Measurements from ENCODE around the gene ZNF837.
"Not testable (repeated sequence)": the region's sequence is repeated elsewhere in the genome, so short reads cannot be mapped to it uniquely, and the experiment has no call there.

ZNF837 gene

DNA sequence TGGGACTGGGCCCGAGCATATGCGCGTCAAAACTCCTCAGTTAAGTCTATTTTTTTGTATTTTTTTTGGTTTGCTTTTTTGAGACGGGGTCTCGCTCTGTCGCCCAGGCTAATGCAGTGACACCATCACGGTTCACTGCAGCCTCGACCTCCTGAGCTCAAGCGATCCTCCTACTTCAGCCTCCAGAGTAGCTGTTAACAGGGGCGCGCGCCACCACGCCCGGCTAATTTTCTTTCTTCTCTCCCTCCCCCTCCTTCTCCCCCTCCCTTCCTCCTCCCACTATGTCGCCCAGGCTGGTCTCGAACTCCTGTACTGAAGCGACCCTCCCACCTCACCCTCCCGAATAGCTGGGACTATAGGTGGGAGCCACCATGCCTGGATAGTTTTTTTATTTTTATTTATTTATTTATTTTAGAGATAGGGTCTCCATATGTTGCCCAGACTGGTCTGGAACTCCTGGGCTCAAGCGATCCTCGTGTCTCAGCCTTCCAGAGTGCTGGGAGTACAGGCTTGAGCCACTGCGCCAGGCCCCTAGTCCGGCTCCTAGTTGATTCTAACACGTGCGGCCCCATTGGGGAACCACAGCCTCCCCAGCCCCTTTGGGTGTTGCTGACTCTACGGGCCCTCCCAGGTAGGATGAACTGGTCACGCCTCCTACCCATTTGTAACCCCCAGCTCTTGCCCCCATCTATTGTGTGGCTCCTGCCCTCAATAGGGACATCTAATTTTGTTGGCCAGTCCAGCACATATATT is 806 bp upstream of the ZNF837 start:
- no peak for DNase-seq (ENCODE audit: extremely low read depth, low read depth)
- TF ChIP-seq, protein P1, sequence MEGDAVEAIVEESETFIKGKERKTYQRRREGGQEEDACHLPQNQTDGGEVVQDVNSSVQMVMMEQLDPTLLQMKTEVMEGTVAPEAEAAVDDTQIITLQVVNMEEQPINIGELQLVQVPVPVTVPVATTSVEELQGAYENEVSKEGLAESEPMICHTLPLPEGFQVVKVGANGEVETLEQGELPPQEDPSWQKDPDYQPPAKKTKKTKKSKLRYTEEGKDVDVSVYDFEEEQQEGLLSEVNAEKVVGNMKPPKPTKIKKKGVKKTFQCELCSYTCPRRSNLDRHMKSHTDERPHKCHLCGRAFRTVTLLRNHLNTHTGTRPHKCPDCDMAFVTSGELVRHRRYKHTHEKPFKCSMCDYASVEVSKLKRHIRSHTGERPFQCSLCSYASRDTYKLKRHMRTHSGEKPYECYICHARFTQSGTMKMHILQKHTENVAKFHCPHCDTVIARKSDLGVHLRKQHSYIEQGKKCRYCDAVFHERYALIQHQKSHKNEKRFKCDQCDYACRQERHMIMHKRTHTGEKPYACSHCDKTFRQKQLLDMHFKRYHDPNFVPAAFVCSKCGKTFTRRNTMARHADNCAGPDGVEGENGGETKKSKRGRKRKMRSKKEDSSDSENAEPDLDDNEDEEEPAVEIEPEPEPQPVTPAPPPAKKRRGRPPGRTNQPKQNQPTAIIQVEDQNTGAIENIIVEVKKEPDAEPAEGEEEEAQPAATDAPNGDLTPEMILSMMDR (IDR thresholded peaks at IDR 0.05; ENCODE audit: low read depth, low read length, missing control alignments), result no peak

GRCh38 chr19:58380037-58380661 is 681 bp downstream of the ZNF837 start:
- DNase-seq (ENCODE audit: extremely low read depth, low read depth), result no peak
- peak overlapping the region; percentile 63 for H3K4me3 ChIP-seq (replicated peaks; ENCODE audit: low read depth, low read length)
- TF ChIP-seq, protein P1 (IDR thresholded peaks at IDR 0.05; ENCODE audit: low read depth, low read length, missing control alignments), result no peak

More for the DNA sequence above, 806 bp upstream of the ZNF837 start:
- peak overlapping the region; percentile 63 for H3K4me3 ChIP-seq (replicated peaks; ENCODE audit: low read depth, low read length)

DNA sequence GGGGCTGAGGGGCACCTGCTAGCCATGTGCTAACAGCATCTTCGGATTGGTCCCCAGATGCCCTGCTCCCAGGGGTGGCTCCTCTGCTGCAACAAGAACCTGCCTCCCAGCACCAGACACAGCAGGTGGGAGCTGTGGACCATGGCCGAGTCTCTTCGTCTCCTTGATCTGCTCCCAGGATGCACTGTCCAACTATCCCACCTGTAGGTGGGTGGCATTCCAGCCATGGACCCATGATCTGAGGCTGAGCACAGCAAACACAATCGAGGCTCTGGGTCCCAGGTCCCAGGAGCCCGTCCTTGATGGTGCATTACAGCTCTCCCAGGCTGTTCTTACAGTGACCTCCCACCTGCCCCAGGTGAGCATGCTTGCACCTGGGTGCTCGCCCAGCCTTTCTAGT is 1.6 kb downstream of the ZNF837 start:
- no peak for DNase-seq (ENCODE audit: extremely low read depth, low read depth)
- TF ChIP-seq, protein P1 (IDR thresholded peaks at IDR 0.05; ENCODE audit: low read depth, low read length, missing control alignments), result no peak
- no peak overlapping the region for H3K4me3 ChIP-seq (replicated peaks; ENCODE audit: low read depth, low read length)

- not testable (repeated sequence) for H3K4me3 ChIP-seq (replicated peaks; ENCODE audit: low read depth, low read length); DNase-seq (ENCODE audit: extremely low read depth, low read depth)
Observed at GRCh38 chr19:58376724-58377123, 4.1 kb downstream of the ZNF837 start.

DNA sequence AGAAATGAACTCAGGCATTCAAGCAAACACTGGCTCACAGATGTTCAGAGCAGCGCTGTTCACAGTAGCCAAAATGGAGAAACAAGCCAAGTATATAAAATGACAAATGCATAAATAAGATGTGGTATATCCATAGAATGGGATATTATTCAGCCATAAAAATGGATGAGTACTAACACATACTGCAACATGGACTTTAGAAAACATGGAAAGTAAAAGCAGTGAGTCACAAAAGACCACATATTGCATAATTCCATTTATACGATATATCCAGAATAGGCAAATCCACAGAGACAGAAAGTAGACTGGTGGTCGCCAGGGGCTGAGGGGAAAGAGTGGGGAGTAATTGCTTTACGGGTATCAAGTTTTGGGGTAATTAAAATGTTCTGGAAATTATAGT is 6.6 kb downstream of the ZNF837 start:
- DNase-seq (ENCODE audit: extremely low read depth, low read depth), result no peak
- TF ChIP-seq, protein P1 (IDR thresholded peaks at IDR 0.05; ENCODE audit: low read depth, low read length, missing control alignments), result no peak
- H3K4me3 ChIP-seq (replicated peaks; ENCODE audit: low read depth, low read length), result no peak overlapping the region

GRCh38 chr19:58372311-58373133 is 8.3 kb downstream of the ZNF837 start:
- DNase-seq (ENCODE audit: extremely low read depth, low read depth), result no peak
- TF ChIP-seq, protein P1 (IDR thresholded peaks at IDR 0.05; ENCODE audit: low read depth, low read length, missing control alignments), result no peak
- H3K4me3 ChIP-seq (replicated peaks; ENCODE audit: low read depth, low read length), result no peak overlapping the region
